ENCODE results near the gene C5orf34. TPM values are rescaled to one million over a fixed set of nuclear protein-coding genes. Genes with fewer than 3 reads are reported as not detected.
"Not testable (repeated sequence)": the region's sequence is repeated elsewhere in the genome, so short reads cannot be mapped to it uniquely, and the experiment has no call there.

The C5orf34 gene
- total and polyA plus RNA-seq, 4 donors, result 1.1 to 5.9 (median 1.6) TPM

DNA sequence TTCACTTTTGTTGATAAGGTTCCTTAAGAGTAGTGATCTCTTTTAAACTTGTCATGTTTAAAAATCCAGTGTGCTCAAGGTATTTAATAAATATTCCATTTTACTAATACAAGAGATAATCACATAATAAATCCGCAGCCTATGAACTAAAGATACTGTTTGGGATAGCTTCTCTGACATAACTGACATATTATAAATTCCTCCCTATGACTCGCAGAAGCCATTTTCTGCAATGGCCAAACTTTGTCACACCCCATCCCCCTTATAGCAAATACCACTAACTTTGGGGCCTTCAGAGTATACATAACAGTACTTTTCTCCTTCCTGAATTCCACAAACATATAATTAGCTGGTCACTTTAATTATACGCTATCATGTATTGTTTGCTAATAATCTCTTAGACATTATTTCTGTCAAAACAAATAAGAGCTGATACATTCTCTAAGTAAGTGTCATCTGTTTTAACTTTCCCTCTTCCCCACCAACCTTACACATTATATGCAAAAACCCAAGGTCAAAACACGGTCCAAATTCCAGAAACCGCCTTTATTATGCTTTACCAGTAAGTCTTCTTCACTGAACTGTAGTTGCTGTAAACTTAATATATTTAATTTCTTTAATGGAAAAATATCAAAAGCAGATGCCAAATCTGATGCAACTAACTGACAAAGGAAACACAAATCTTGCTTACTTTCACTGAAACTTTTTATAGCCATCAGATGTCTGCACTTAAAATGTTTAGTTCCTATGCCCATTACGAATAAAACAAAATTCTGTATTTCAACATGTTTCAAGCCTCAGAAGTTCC lies 32.3 kb downstream of the C5orf34 start:
- Histone ChIP-seq H3K36me3 (ENCODE audit: control insufficient read depth in 4 of 4, insufficient read depth in 4 of 4, low read length in 4 of 4) (no peaks in the 10 kb centered on the region), H3K4me3 (peak overlapping the region; percentile 90), H3K4me1 (ENCODE audit: control insufficient read depth in 5 of 5, insufficient read depth in 5 of 5, low read length in 5 of 5) (peaks cover 0 to 18% (median 4%) of the 10 kb centered on the region in 5 donors), H3K9me3 (ENCODE audit: control insufficient read depth in 4 of 4, insufficient read depth in 3 of 4, low read length in 3 of 4) (no peaks in the 10 kb centered on the region), H3K27me3 (ENCODE audit: control insufficient read depth in 3 of 3, insufficient read depth in 3 of 3, low read length in 2 of 3) (no peaks in the 10 kb centered on the region), H3K9ac (ENCODE audit: insufficient read depth in 1 of 2, low read length in 2 of 2) (peak overlapping the region in 1 of 2 donors; percentile 52), H3K27ac (ENCODE audit: low read depth in 1 of 2, low read length in 1 of 2) (peak overlapping the region; percentile 96 to 100)
- ATAC-seq (ENCODE audit: insufficient read depth, low FRiP score) (no peak), DNase-seq (peak in 1 of 3 donors; percentile 40)
- WGBS, 2 donors, result 47 to 54% methylated on average over 6 of the region's 6 CpGs
- TF ChIP-seq, protein P1, sequence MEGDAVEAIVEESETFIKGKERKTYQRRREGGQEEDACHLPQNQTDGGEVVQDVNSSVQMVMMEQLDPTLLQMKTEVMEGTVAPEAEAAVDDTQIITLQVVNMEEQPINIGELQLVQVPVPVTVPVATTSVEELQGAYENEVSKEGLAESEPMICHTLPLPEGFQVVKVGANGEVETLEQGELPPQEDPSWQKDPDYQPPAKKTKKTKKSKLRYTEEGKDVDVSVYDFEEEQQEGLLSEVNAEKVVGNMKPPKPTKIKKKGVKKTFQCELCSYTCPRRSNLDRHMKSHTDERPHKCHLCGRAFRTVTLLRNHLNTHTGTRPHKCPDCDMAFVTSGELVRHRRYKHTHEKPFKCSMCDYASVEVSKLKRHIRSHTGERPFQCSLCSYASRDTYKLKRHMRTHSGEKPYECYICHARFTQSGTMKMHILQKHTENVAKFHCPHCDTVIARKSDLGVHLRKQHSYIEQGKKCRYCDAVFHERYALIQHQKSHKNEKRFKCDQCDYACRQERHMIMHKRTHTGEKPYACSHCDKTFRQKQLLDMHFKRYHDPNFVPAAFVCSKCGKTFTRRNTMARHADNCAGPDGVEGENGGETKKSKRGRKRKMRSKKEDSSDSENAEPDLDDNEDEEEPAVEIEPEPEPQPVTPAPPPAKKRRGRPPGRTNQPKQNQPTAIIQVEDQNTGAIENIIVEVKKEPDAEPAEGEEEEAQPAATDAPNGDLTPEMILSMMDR (IDR thresholded peaks at IDR 0.05; ENCODE audit: control extremely low read depth, extremely low read depth), result no peak

DNA sequence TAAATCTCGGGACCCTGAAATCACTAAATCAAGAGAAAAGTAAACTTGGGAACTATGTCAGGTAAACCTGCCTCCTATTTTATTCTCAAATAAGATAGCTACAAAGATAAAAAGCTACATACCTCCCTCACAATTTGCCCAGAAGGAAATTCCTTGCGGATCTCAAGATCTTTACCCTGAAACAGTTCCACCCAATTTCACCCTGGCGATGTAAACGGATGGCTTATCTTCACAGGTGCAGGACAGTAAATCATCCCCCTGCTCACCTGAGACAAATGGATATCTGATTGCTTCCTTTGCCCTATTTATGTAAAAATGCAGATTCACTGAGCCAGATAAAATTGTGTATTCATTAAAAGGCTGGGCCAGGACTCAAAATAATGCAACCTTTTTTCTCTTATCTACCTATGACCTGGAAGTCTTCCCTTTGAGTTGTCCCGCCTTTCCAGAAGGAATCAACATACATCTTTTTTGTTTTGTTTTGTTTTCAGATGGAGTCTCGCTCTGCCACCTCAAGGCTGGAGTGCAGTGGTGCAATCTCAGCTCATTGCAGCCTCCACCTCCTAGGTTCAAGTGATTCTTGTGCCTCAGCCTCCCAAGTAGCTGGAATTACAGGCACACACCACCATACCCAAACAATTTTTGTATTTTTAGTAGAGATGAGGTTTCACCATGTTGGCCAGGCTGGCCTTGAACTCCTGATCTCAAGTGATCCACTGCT lies 45.1 kb downstream of the C5orf34 start:
- H3K9ac ChIP-seq (ENCODE audit: insufficient read depth in 1 of 2, low read length in 2 of 2), result no peak overlapping the region
- TF ChIP-seq, protein P1 (IDR thresholded peaks at IDR 0.05; ENCODE audit: control extremely low read depth, extremely low read depth), result no peak
- 94 to 95% methylated on average over 6 of the region's 6 CpGs for WGBS, 2 donors
- H3K4me3 ChIP-seq, result no peak overlapping the region
- H3K27ac ChIP-seq (ENCODE audit: low read depth in 1 of 2, low read length in 1 of 2), result no peak overlapping the region
- DNase-seq (no peak), ATAC-seq (ENCODE audit: insufficient read depth, low FRiP score) (no peak)
- H3K9me3 ChIP-seq (ENCODE audit: control insufficient read depth in 4 of 4, insufficient read depth in 3 of 4, low read length in 3 of 4), result peaks cover 0 to 10% (median 5%) of the 10 kb centered on the region in 4 donors
- no peaks in the 10 kb centered on the region for H3K27me3 ChIP-seq (ENCODE audit: control insufficient read depth in 3 of 3, insufficient read depth in 3 of 3, low read length in 2 of 3)
- no peaks in the 10 kb centered on the region for H3K4me1 ChIP-seq (ENCODE audit: control insufficient read depth in 5 of 5, insufficient read depth in 5 of 5, low read length in 5 of 5)
- H3K36me3 ChIP-seq (ENCODE audit: control insufficient read depth in 4 of 4, insufficient read depth in 4 of 4, low read length in 4 of 4), result no peaks in the 10 kb centered on the region

DNA sequence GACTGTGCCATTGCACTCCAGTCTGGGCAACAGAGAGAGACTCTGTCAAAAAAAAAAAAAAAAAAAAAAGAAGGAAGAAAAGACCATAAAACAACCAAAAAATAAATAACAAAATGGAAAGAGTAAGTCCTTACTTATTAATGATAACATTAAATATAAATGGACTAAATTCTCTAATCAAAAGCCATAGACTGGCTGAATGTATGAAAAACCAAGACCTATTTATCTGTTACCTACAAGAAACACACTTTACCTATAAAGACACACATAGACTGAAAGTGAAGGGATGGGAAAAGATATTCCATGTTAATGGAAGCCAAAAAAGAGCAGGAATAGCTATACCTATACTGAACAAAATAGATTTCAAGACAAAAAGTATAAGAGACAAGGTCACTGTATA lies 47.8 kb downstream of the C5orf34 start:
- ATAC-seq (ENCODE audit: insufficient read depth, low FRiP score) (no peak), DNase-seq (no peak)
- no peak overlapping the region for H3K27ac ChIP-seq (ENCODE audit: low read depth in 1 of 2, low read length in 1 of 2)
- TF ChIP-seq, protein P1 (IDR thresholded peaks at IDR 0.05; ENCODE audit: control extremely low read depth, extremely low read depth), result no peak
- H3K4me3 ChIP-seq, result no peak overlapping the region
- H3K36me3 ChIP-seq (ENCODE audit: control insufficient read depth in 4 of 4, insufficient read depth in 4 of 4, low read length in 4 of 4), result no peaks in the 10 kb centered on the region
- H3K9ac ChIP-seq (ENCODE audit: insufficient read depth in 1 of 2, low read length in 2 of 2), result no peak overlapping the region
- peaks cover 0 to 10% (median 5%) of the 10 kb centered on the region in 4 donors for H3K9me3 ChIP-seq (ENCODE audit: control insufficient read depth in 4 of 4, insufficient read depth in 3 of 4, low read length in 3 of 4)
- no peaks in the 10 kb centered on the region for H3K4me1 ChIP-seq (ENCODE audit: control insufficient read depth in 5 of 5, insufficient read depth in 5 of 5, low read length in 5 of 5)
- no peaks in the 10 kb centered on the region for H3K27me3 ChIP-seq (ENCODE audit: control insufficient read depth in 3 of 3, insufficient read depth in 3 of 3, low read length in 2 of 3)

GRCh38 chr5:43465455-43465854 lies 49.5 kb downstream of the C5orf34 start:
- H3K27ac ChIP-seq (ENCODE audit: low read depth in 1 of 2, low read length in 1 of 2); H3K27me3 ChIP-seq (ENCODE audit: control insufficient read depth in 3 of 3, insufficient read depth in 3 of 3, low read length in 2 of 3); H3K4me3 ChIP-seq; H3K36me3 ChIP-seq (ENCODE audit: control insufficient read depth in 4 of 4, insufficient read depth in 4 of 4, low read length in 4 of 4); H3K9ac ChIP-seq (ENCODE audit: insufficient read depth in 1 of 2, low read length in 2 of 2); DNase-seq; H3K4me1 ChIP-seq (ENCODE audit: control insufficient read depth in 5 of 5, insufficient read depth in 5 of 5, low read length in 5 of 5); ATAC-seq (ENCODE audit: insufficient read depth, low FRiP score): not testable (repeated sequence)
- H3K9me3 ChIP-seq (ENCODE audit: control insufficient read depth in 4 of 4, insufficient read depth in 3 of 4, low read length in 3 of 4), result peaks cover 0 to 17% (median 8%) of the 10 kb centered on the region in 4 donors
- WGBS, 2 donors, result 96 to 100% methylated on average over 3 of the region's 3 CpGs

All from lung (tissue), 12 donors.